Tibial nerve (tissue), 4 donors: ENCODE data around the gene CTLA4.

Source experiments
- CTCF ChIP-seq, 5 experiments: fragments of 200-600 bp in 3 of 5; fragments of 450-650 bp in 2 of 5; sonication (generic) in 3 of 5; IDR thresholded peaks; one replicate each; pipeline ENCODE4 v1.5.1; 2016 to 2019; ENCODE audit warnings: antibody characterized with exemption in 5 of 5, mild to moderate bottlenecking in 3 of 5, moderate library complexity in 2 of 5
- EP300 ChIP-seq, 2 donors: sonication (generic); formaldehyde crosslinking; IDR thresholded peaks; one replicate each; pipeline ENCODE4 v1.6.1; 2017; ENCODE audit warnings: antibody characterized with exemption in 2 of 2, mild to moderate bottlenecking in 1 of 2
- POLR2A ChIP-seq, 2 donors: fragments of 450-650 bp; IDR thresholded peaks; one replicate each; pipeline ENCODE4 v1.6.1; 2017; ENCODE audit warnings: antibody characterized with exemption in 2 of 2, mild to moderate bottlenecking in 2 of 2, moderate library complexity in 2 of 2

GRCh38 chr2:203915256-203915655 is 47.7 kb downstream of the CTLA4 start:
- no peak for TF ChIP-seq CTCF (IDR thresholded peaks at IDR 0.05)
- no peak for TF ChIP-seq POLR2A (IDR thresholded peaks at IDR 0.05)
- TF ChIP-seq EP300 (IDR thresholded peaks at IDR 0.05): no peak
